NT2/D1 (cell line): Measurements from ENCODE around the gene RAB1B.
"Not testable (repeated sequence)": the region's sequence is repeated elsewhere in the genome, so short reads cannot be mapped to it uniquely, and the experiment has no call there.

ENCODE experiments used
- DNase-seq: peaks from one replicate; pipeline ENCODE4 v3.0.0-alpha.2; 2011; ENCODE audit warnings: low read depth, low spot score
- H3K27me3 ChIP-seq: 2 replicates; pipeline ENCODE4 v1.6.0; 2011; ENCODE audit warnings: mild to moderate bottlenecking; ENCODE audit not compliant: insufficient read length, insufficient read depth
- H3K36me3 ChIP-seq: 2 replicates; pipeline ENCODE4 v1.6.1; 2011; ENCODE audit warnings: mild to moderate bottlenecking, low read length, mixed read lengths; ENCODE audit not compliant: insufficient read depth, insufficient read length
- H3K4me1 ChIP-seq: 2 replicates; pipeline ENCODE4 v1.5.1; 2011; ENCODE audit not compliant: insufficient read depth, insufficient read length
- H3K4me3 ChIP-seq: 2 replicates; pipeline ENCODE4 v1.5.1; 2011; ENCODE audit warnings: low read depth; ENCODE audit not compliant: insufficient read length
- H3K9ac ChIP-seq: 2 replicates; pipeline ENCODE4 v1.6.0; 2011; ENCODE audit warnings: low read depth; ENCODE audit not compliant: insufficient read length
- H3K9me3 ChIP-seq: 2 replicates; pipeline ENCODE4 v1.5.1; 2011; ENCODE audit warnings: mild to moderate bottlenecking, low read length; ENCODE audit not compliant: insufficient read depth
- SUZ12 ChIP-seq: IDR thresholded peaks from 2 replicates; pipeline ENCODE4 v1.6.1; 2011; ENCODE audit not compliant: insufficient read length, insufficient read depth; ENCODE audit errors: extremely low read depth
- YY1 ChIP-seq: IDR thresholded peaks from 2 replicates; pipeline ENCODE4 v1.6.1; 2011; ENCODE audit not compliant: insufficient read length, insufficient read depth
- ZNF274 ChIP-seq: IDR thresholded peaks from 2 replicates; pipeline ENCODE4 v1.6.1; 2011; ENCODE audit warnings: mild to moderate bottlenecking, low read depth, low read length

The RAB1B gene

GRCh38 chr11:66248903-66249302 lies 19.5 kb upstream of the RAB1B start:
- Histone ChIP-seq H3K9me3 (no peaks in the 10 kb centered on the region), H3K36me3 (peaks cover 52% of the 10 kb centered on the region), H3K9ac (no peak overlapping the region), H3K27me3 (no peaks in the 10 kb centered on the region), H3K4me1 (peaks cover 8% of the 10 kb centered on the region), H3K4me3 (no peak overlapping the region)
- DNase-seq: no peak
- no peak for TF ChIP-seq ZNF274
- no peak for TF ChIP-seq YY1
- TF ChIP-seq SUZ12: no peak

DNA sequence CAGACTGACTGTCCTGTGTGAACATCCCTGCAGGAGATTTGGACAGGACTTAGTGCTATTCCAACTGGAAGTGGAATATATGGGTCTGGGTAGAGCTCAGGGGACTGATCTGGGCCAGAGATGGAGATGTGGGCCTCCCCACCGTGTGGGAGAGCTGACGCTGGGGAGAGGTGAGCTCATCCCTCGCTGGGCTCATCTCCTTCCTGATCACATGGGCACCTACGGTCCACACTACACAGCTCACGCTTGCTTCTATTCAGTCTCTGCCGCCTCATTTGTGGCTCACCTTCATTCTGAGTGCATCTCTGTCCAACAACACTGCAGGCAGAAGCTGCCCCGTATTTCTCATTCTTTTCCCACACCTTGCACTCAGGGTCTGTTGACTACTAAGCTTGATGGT lies 16.6 kb upstream of the RAB1B start:
- H3K4me3 ChIP-seq: no peak overlapping the region
- peaks cover 37% of the 10 kb centered on the region for H3K36me3 ChIP-seq
- no peaks in the 10 kb centered on the region for H3K9me3 ChIP-seq
- TF ChIP-seq SUZ12: no peak
- no peak for TF ChIP-seq ZNF274
- no peak for TF ChIP-seq YY1
- no peak overlapping the region for H3K9ac ChIP-seq
- peaks cover 12% of the 10 kb centered on the region for H3K4me1 ChIP-seq
- DNase-seq: no peak
- H3K27me3 ChIP-seq: peaks cover 8% of the 10 kb centered on the region

DNA sequence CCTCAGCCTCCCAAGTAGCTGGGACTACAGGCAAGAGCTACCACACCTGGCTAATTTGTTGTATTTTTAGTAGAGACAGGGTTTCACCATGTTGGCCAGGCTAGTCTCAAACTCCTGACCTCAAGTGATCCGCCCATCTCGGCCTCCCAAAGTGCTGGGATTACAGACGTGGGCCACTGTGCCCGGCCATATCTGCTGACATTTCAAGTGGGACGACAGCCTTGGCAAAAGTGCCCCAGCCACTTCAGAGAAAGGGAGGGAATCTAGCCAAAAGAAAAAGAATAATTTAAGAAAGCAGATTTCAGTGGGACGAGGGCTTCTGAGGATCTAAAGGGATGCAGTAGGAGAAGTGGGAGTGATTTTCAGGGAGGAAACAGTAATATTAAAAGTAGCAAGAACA lies 15.4 kb upstream of the RAB1B start:
- not testable (repeated sequence) for H3K9ac ChIP-seq, H3K4me3 ChIP-seq, H3K27me3 ChIP-seq, H3K9me3 ChIP-seq, DNase-seq
- H3K36me3 ChIP-seq: peaks cover 27% of the 10 kb centered on the region
- H3K4me1 ChIP-seq: peaks cover 12% of the 10 kb centered on the region

DNA sequence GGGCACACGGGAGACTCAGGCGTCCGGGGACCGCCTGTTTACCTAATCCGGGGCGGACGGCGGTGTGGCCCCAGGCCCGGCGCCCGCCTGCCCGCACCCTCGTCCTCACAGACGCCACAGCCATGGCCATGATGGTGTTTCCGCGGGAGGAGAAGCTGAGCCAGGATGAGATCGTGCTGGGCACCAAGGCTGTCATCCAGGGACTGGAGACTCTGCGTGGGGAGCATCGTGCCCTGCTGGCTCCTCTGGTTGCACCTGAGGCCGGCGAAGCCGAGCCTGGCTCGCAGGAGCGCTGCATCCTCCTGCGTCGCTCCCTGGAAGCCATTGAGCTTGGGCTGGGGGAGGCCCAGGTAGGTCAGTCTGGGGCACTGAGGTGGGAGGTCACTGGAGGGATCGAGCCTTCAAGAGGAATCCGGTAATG lies 10.0 kb upstream of the RAB1B start:
- Histone ChIP-seq H3K9me3 (no peaks in the 10 kb centered on the region), H3K4me1 (peaks cover 9% of the 10 kb centered on the region), H3K4me3 (peak overlapping the region; percentile 98), H3K9ac (peak overlapping the region; percentile 97), H3K36me3 (peaks cover 50% of the 10 kb centered on the region), H3K27me3 (peaks cover 10% of the 10 kb centered on the region)
- TF ChIP-seq SUZ12 (no peak), YY1 (no peak), ZNF274 (no peak)
- DNase-seq: no peak

DNA sequence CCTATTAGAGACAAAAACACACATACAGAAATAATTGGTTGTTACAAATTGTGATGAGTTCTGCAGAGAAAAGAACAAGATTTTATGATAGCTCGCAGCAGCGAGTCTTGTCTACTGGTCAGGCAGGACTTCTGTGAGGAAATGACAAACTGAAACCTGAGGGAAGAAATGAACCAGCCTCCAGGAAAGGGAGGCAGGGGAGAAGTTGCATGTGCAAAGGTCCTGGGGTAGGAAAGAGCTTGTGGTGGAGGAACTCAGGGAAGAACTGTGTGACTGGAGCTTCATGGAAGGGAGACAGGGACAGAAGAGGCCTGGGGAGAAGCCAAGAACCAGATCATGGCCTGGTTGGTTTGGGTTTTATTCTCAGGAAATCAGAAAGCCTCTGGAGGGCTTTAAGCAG lies 9.2 kb upstream of the RAB1B start:
- H3K9ac ChIP-seq: no peak overlapping the region
- H3K9me3 ChIP-seq: no peaks in the 10 kb centered on the region
- H3K4me1 ChIP-seq: peaks cover 8% of the 10 kb centered on the region
- DNase-seq: no peak
- H3K27me3 ChIP-seq: peaks cover 10% of the 10 kb centered on the region
- peaks cover 58% of the 10 kb centered on the region for H3K36me3 ChIP-seq
- TF ChIP-seq YY1 (no peak), SUZ12 (no peak), ZNF274 (no peak)
- H3K4me3 ChIP-seq: peak overlapping the region; percentile 98

GRCh38 chr11:66259956-66260355 lies 8.5 kb upstream of the RAB1B start:
- Histone ChIP-seq H3K9ac (no peak overlapping the region), H3K36me3 (peaks cover 65% of the 10 kb centered on the region)
- TF ChIP-seq SUZ12 (no peak), ZNF274 (no peak), YY1 (no peak)

DNA sequence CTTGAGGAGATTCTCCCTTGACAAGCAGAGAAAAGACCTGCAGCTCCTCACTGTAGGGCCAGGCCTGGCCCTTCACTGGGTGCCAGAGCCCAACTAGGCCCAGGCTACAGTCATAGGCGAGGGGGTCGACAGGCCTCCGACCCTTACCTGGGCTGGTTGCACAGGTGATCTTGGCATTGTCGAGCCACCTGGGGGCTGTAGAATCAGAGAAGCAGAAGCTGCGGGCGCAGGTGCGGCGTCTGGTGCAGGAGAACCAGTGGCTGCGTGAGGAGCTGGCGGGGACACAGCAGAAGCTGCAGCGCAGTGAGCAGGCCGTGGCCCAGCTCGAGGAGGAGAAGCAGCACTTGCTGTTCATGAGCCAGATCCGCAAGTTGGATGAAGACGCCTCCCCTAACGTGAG lies 6.9 kb upstream of the RAB1B start:
- no peak overlapping the region for H3K4me3 ChIP-seq
- no peak for DNase-seq
- no peaks in the 10 kb centered on the region for H3K9me3 ChIP-seq
- H3K27me3 ChIP-seq: peaks cover 4% of the 10 kb centered on the region
- H3K9ac ChIP-seq: no peak overlapping the region
- H3K36me3 ChIP-seq: peaks cover 81% of the 10 kb centered on the region
- no peak for TF ChIP-seq ZNF274
- no peak for TF ChIP-seq YY1
- no peak for TF ChIP-seq SUZ12
- H3K4me1 ChIP-seq: peaks cover 10% of the 10 kb centered on the region

More at GRCh38 chr11:66259956-66260355, 8.5 kb upstream of the RAB1B start:
- H3K4me3 ChIP-seq: no peak overlapping the region
- H3K4me1 ChIP-seq: peaks cover 9% of the 10 kb centered on the region
- no peaks in the 10 kb centered on the region for H3K9me3 ChIP-seq
- H3K27me3 ChIP-seq: peaks cover 10% of the 10 kb centered on the region
- no peak for DNase-seq

GRCh38 chr11:66262191-66262590 lies 6.2 kb upstream of the RAB1B start:
- Histone ChIP-seq H3K36me3 (peaks cover 86% of the 10 kb centered on the region), H3K9me3 (no peaks in the 10 kb centered on the region), H3K9ac (no peak overlapping the region), H3K27me3 (no peaks in the 10 kb centered on the region), H3K4me1 (peaks cover 13% of the 10 kb centered on the region), H3K4me3 (no peak overlapping the region)
- no peak for DNase-seq
- no peak for TF ChIP-seq ZNF274
- TF ChIP-seq YY1: no peak
- TF ChIP-seq SUZ12: no peak
